Skeletal muscle cell (primary cell): ENCODE measurements around the gene HIVEP3.

Experiments used
- DNase-seq: peaks from one replicate; pipeline ENCODE4 v3.0.0-alpha.2; 2010; ENCODE audit warnings: low read depth
- H3K4me3 ChIP-seq: 2 replicates; pipeline ENCODE4 v1.5.1; 2011; ENCODE audit warnings: low read depth, mild to moderate bottlenecking, control low read depth, low read length, moderate library complexity

The HIVEP3 gene

DNA sequence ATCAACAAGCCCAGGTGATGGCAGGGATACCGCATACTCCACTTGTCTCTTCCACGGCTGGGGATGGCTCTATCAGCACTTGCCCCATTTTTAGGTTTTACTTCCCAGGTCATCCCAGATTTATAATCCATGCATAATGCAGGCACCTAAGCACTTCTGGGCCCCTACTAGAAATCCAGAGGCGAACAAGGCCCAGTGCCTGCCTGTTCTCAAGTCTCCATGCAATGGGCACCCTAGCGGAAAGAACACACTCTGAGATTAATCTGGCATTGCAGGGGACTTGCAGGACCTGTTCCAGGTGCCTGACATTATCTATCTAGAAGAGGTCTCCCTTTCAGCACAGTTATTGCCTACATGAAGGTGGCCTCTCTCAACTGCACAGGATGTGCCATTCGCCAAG lies 39.8 kb downstream of the HIVEP3 start:
- H3K4me3 ChIP-seq, result no peak overlapping the region
- DNase-seq, result no peak

- H3K4me3 ChIP-seq, result no peak overlapping the region
- DNase-seq, result no peak
Observed at GRCh38 chr1:41878495-41878894, 40.2 kb downstream of the HIVEP3 start.

DNA sequence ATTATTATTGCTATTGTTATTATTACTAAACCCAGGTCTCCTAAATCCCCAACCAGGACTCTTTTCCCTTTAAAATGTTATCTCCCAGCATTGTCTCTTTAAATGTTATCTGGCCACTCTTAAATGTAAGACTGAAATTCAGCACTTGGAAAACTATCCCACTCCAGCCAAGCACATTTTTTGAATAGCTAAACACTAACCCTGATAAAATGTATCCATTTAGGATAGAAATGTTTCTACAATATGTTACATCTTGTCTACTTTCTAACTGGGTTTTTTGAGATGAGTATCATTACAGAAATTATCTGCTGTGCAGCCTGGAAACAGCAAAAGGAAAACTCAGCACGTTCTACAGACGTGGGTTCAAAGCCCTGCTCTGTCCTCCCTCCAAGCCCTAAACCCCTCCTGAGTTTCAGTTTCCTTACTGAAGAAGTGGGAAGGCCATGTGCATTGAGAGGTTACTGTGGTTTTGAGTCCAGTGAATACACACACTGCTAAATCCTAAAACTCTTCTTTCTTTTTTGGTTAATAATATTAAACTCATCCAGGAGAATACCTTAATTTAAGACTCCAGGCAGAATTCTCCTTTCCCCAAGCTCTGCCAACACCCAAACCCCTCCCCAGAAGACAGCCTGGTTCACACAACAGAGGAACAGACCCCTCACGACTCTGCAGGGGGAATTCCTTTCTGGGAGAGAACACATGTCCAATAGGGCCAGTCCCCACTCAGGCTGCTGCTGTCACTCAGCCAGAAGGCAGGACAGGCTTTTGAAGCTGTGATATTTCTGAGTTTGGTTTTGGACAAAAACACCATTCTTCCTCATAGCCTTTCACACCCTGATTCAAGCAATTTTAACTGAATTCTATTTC lies 41.9 kb downstream of the HIVEP3 start:
- no peak overlapping the region for H3K4me3 ChIP-seq
- no peak for DNase-seq

- no peak overlapping the region for H3K4me3 ChIP-seq
- DNase-seq, result no peak
Observed at GRCh38 chr1:41875487-41875886, 43.2 kb downstream of the HIVEP3 start.

GRCh38 chr1:41874903-41875411 lies 43.8 kb downstream of the HIVEP3 start:
- H3K4me3 ChIP-seq, result no peak overlapping the region
- no peak for DNase-seq

DNA sequence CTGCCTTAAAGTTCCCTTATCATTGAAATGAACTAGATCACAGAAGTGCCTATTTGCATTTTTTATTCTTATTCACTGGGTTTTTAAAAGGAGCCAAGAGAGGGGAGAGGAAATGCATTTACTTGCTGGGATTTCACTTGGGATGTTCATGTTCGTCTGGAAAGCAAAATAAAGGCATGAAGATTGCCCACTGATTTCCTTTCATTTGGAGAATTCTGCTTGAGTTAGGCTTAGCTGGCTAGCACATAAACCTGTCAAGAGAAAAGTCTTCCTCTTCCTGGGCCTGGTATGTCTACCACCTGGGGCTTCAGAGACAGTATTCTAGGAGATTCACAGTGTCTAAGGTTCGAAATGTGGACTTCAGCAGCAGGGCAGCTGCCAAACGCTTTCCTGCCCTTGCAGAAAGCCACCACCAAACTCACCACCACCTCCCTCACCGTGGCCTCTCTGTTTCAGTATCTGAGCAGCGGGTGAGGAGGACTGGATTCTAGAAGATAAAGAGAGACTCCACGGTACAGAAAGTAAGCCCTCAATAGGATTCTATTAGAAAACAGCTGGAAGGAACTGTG lies 44.5 kb downstream of the HIVEP3 start:
- DNase-seq, result no peak
- H3K4me3 ChIP-seq, result no peak overlapping the region

DNA sequence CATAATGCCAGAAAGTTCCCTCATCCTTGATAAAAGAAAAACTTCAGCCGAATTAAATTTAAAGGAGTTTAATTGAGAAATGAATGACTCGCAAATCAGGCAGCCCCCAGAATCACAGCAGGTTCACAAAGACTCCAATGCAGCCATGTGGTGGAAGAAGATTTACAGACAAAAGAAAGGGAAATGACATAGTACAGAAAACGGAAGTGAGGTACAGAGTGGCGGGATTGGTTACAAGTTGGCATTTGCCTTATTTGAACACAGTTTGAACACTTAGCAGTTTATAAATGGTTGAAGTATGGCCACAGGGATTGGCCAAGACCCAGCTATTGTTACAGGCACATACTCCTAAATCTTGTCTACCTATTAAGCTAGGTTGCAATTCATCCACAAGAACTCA lies 46.6 kb downstream of the HIVEP3 start:
- no peak overlapping the region for H3K4me3 ChIP-seq
- no peak for DNase-seq

- H3K4me3 ChIP-seq, result no peak overlapping the region
- DNase-seq, result no peak
Observed at GRCh38 chr1:41870076-41870562, 48.6 kb downstream of the HIVEP3 start.

GRCh38 chr1:41868241-41868998 lies 50.3 kb downstream of the HIVEP3 start:
- no peak overlapping the region for H3K4me3 ChIP-seq
- no peak for DNase-seq

- H3K4me3 ChIP-seq, result no peak overlapping the region
- DNase-seq, result no peak
Observed at GRCh38 chr1:41866285-41866684, 52.4 kb downstream of the HIVEP3 start.

- DNase-seq, result no peak
- no peak overlapping the region for H3K4me3 ChIP-seq
Observed at GRCh38 chr1:41864471-41865040, 54.2 kb downstream of the HIVEP3 start.

DNA sequence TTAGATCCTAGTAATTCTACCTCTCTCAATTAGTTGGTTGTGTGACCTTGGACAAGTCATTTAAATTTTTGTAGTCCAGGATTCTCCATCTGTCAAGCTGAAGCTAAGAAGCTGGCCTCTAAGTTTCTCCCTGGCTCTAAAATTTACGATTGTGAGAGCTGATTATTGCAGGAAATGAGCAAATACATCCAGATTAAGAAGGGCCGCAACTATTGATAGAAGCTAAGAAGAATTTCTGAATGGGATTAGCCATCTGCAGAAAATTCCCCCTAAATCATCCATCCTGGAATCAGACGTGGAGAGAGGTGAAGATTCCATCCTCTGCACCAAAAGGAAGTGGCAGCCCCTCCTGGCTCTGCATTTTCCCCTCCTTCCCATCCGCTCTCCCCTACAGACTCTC lies 55.0 kb downstream of the HIVEP3 start:
- no peak for DNase-seq
- no peak overlapping the region for H3K4me3 ChIP-seq

- DNase-seq, result peak; percentile 63
- no peak overlapping the region for H3K4me3 ChIP-seq
Observed at GRCh38 chr1:41862384-41863221, 56.1 kb downstream of the HIVEP3 start.

DNA sequence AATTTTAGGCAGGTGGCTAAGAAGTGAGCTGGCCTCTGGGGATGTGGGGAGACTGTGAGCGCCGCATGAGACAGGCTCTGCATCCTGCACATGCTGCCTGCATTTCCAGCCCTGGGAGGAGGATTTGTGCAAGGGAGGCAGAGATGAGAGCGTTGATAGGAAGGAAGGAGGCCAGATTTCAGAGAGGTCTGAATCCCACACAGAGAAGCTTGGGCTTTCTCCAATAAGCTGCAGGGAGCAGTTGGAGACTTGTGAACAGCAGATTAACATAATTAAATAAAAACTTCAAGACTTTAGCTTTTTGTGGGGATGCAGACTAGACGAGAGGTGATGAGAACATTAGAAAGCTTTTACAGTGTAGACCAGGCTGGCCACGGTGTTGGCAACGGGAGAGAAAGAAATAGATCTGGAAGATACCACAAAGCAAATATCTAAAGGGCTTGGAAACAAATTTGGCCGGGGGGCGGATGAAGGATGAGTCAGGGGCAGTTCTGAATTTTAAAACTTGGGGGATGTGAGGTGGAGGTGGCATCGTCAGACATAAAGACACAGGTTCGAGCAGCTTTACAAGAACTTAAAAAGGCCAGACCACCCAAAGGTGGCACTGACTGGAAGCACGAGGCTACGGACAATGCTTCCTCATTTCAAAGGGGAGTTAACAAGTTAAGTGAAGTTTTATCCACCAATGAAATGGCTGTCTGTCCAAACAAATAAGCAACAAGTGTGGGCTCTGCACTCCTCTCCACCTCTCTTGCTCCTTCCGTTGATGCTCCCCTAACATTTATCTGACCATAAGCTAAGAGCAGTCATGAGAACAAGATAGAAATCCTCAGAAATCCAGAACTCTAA lies 57.0 kb downstream of the HIVEP3 start:
- no peak overlapping the region for H3K4me3 ChIP-seq
- DNase-seq, result no peak

DNA sequence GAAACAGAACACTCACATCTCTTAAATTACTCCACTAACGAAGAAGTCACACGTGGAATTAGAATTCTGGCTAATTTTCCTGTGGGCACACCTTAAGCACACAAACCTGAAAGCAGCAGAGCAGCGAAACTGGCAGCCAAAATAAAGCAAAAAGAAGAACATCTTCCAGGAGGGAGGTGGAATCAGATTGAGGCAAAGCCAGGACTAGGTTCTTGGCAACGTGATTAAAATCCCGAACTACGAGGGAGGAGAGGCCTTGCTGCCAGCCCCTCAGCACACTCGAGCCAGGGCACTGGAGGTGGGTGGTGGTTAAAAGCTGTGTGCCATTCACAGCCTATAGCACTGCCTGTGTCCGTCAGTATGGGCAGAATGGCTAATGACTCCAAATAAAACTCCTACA lies 58.0 kb downstream of the HIVEP3 start:
- DNase-seq, result no peak
- H3K4me3 ChIP-seq, result no peak overlapping the region

DNA sequence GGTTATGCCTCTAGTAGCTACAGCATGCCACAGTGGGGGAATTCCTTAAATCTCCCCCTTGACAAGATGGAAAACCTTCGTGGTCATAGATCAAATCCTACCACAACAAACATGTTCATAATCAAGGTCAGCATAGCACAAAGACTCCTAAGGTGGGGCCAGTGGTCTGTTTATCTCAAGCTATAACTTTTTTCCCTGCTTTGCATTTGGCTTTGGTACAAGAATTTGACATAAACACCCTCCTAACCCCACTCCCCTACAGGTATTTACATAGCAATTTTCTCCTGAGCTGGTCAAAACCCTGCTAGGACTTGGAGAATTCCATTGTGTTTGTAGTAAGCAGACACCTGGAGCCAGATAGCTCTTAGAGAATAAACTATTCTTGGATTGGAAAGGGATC lies 58.5 kb downstream of the HIVEP3 start:
- no peak for DNase-seq
- no peak overlapping the region for H3K4me3 ChIP-seq

GRCh38 chr1:41859686-41860085 lies 59.0 kb downstream of the HIVEP3 start:
- no peak overlapping the region for H3K4me3 ChIP-seq
- DNase-seq, result no peak

- H3K4me3 ChIP-seq, result no peak overlapping the region
- no peak for DNase-seq
Observed at GRCh38 chr1:41856944-41857285, 61.8 kb downstream of the HIVEP3 start.
